GM19438 (cell line): ENCODE results near the gene NLRP6.
A peak's percentile ranks its signal among the peaks of the same experiment; 100 is the strongest.
"Not testable (repeated sequence)": the region's sequence is repeated elsewhere in the genome, so short reads cannot be mapped to it uniquely, and the experiment has no call there.

Experiments
- ATAC-seq: cut with Tn5 transposase; IDR thresholded peaks from one replicate; pipeline ENCODE4 v1.9.1; 2021; ENCODE audit warnings: low read depth; ENCODE audit not compliant: unreplicated experiment

NLRP6 gene

DNA sequence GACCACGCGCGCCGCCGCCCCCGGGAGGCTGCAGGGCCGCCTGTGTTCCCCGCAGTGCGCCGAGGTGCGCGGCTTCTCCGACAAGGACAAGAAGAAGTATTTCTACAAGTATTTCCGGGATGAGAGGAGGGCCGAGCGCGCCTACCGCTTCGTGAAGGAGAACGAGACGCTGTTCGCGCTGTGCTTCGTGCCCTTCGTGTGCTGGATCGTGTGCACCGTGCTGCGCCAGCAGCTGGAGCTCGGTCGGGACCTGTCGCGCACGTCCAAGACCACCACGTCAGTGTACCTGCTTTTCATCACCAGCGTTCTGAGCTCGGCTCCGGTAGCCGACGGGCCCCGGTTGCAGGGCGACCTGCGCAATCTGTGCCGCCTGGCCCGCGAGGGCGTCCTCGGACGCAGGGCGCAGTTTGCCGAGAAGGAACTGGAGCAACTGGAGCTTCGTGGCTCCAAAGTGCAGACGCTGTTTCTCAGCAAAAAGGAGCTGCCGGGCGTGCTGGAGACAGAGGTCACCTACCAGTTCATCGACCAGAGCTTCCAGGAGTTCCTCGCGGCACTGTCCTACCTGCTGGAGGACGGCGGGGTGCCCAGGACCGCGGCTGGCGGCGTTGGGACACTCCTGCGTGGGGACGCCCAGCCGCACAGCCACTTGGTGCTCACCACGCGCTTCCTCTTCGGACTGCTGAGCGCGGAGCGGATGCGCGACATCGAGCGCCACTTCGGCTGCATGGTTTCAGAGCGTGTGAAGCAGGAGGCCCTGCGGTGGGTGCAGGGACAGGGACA lies 2.7 kb downstream of the NLRP6 start:
- no peak for ATAC-seq

DNA sequence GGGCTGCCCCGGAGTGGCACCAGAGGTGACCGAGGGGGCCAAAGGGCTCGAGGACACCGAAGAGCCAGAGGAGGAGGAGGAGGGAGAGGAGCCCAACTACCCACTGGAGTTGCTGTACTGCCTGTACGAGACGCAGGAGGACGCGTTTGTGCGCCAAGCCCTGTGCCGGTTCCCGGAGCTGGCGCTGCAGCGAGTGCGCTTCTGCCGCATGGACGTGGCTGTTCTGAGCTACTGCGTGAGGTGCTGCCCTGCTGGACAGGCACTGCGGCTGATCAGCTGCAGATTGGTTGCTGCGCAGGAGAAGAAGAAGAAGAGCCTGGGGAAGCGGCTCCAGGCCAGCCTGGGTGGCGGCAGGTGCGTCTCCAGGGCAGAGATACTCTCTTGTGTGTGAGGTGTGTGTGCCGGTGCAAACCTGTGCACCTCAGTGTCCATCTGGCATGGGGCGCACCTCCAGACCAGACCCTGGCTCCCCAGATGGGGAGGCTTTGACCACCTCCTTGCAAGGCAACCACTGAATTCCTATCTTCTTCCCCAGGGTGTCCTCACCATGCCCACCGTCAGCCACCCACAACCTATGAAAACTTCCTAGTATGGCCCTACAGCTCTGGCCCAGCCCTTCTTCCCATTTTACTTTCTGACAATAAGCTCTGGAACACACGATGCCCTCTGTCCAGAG lies 3.4 kb downstream of the NLRP6 start:
- no peak for ATAC-seq

DNA sequence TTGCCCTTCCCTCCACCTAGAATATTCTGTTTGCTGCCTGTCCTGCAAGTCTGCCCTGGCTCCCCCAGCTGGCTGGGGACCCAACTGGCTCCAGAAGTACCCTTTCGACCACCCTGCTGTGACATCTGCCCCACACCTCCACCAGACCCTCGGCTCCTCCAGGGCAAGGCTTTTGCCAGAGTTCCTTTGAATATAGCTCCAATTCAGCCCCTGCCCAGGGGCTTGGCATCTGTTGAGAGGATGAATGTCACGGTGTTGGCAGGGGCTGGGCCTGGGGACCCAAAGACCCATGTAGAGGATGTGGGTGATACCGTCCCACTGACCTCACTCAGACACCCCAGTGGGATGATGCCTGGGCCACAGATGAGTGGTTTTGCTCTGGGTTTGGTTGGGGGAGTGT lies 4.0 kb downstream of the NLRP6 start:
- no peak for ATAC-seq

DNA sequence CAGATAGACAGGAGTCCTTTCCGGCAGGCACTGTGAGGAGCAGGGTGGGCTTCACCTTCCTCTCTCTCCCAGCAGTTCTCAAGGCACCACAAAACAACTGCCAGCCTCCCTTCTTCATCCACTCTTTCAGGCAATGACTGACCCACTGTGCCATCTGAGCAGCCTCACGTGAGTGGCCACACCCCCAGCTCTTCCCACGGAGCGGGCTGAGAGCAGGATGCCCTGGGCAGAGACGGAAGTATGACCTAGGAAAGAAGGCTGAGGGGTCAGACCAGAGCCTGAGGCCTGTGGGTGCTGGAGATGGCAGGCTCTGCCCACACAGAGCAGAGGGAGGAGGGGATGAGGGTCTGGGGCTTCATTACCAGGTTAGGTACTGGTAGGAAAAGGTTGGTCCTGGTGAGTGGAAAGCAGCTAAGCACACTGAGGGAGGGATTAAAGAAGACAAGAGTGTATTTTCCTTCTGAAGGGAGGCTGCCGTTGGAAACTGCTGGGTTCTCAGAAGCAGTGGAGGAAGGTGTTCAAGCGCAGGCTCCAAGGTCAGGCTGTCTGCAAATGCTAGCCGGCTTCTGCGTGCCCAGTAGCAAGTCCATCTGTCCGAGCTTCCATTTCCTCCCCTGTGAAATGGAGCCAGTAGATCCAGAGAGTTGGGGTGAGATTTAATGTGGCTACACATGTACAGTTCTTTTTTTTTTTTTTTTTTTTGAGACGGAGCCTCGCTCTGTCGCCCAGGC lies 4.6 kb downstream of the NLRP6 start:
- ATAC-seq = no peak

DNA sequence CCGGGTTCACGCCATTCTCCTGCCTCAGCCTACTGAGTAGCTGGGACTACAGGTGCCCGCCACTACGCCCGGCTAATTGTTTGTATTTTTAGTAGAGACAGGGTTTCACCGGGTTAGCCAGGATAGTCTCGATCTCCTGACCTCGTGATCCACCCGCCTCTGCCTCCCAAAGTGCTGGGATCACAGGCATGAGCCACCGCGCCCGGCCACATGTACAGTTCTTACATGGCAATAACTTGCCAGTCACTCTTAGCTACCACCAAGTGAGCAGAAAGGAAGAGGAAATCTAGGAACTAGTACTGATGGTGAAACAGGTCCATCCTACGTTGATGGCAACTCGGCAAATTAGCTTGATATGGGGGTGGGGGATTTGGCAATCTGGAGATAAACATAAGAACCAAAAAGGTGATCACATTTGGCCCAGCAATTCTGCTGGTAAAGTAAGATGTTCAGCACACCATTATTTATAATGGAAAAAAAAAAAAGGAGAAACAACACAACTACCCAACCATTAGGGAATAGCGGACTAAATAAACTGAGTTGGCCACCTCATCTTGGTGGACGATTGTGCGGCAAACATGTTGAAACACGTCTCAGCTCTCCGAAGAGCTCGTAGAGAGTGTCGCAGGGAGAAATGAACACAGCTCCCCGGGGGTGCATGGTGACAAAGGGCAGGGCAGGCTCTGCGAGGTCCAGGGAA lies 5.3 kb downstream of the NLRP6 start:
- no peak for ATAC-seq

DNA sequence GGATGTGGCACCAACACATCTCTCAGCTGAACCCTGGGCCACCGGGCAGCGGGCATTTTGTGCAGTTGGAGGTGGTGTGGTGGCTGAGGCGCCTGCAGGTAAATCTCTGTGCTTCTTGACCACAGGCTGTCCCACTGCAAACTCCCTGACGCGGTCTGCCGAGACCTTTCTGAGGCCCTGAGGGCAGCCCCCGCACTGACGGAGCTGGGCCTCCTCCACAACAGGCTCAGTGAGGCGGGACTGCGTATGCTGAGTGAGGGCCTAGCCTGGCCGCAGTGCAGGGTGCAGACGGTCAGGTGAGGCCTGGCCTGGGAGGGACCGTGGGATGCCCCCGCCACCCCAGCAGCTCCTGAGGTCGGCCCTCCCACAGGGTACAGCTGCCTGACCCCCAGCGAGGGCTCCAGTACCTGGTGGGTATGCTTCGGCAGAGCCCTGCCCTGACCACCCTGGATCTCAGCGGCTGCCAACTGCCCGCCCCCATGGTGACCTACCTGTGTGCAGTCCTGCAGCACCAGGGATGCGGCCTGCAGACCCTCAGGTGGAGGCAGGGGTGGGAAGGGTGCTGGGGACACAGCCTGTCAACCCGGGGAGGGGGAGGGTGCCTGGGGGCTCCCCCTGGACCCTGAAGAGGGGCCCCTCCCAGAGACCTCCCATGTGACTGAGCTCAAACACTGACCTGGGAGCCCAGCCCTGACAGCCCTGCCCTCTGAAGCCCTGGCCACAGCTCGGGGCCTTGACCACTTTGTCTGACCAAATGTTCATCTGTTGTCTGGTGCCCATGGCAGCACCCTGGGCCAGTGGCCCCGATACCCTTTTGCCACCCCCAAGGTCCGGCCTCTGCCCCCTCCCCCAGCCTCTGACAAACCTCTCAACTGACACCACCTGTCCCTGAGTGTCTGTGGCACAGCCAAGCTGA lies 6.2 kb downstream of the NLRP6 start:
- ATAC-seq = no peak

DNA sequence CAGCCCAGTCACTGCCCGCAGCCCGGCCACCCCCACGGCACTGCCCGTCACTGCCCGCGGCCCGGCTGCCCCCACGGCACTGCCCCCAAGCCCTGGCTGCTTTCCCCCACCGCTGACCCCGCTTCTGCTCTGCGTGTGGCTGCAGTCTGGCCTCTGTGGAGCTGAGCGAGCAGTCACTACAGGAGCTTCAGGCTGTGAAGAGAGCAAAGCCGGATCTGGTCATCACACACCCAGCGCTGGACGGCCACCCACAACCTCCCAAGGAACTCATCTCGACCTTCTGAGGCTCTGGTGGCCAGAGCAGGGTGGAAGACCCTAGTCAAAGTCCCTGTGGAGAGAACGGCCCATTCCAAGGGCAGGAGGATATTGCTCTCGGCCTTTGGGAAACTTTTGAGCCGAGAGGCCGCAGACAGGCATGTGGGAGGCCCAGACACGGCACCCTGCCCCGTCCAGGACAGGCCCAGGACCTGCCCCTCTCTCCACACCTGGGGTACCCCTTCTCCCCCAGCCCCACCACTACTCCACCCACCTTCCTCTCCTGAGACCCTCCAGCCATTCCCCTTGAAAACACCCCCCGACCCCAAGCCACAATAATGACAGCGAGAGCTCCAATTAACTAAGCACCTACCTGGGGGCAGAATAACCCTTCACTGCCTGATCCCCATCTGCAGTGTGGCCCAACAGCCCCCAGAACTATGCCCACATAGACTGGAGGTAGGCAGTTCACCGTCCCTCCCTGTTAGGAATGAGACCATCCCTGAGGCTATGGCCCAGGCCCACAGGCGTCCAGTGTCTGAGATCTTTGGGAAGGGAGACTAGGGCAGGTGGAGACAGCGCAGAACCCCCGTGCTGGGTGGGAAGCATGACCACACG lies 7.0 kb downstream of the NLRP6 start:
- no peak for ATAC-seq

DNA sequence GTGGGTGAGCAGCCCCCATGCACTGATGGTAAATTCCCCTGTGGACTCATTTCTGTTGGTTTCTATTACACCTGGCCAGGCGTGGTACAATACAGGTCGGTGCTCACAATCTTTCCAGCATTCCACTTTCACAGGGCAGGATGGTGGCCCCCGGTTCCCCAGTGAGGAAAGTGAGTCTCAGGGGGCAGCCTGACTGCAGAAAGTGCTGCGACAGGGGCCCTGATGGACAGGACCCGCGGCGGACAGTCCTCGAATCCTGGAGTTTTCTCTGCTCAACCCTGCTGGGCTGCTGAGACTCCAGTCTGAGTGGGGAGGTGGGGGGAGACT lies 7.7 kb downstream of the NLRP6 start:
- no peak for ATAC-seq

DNA sequence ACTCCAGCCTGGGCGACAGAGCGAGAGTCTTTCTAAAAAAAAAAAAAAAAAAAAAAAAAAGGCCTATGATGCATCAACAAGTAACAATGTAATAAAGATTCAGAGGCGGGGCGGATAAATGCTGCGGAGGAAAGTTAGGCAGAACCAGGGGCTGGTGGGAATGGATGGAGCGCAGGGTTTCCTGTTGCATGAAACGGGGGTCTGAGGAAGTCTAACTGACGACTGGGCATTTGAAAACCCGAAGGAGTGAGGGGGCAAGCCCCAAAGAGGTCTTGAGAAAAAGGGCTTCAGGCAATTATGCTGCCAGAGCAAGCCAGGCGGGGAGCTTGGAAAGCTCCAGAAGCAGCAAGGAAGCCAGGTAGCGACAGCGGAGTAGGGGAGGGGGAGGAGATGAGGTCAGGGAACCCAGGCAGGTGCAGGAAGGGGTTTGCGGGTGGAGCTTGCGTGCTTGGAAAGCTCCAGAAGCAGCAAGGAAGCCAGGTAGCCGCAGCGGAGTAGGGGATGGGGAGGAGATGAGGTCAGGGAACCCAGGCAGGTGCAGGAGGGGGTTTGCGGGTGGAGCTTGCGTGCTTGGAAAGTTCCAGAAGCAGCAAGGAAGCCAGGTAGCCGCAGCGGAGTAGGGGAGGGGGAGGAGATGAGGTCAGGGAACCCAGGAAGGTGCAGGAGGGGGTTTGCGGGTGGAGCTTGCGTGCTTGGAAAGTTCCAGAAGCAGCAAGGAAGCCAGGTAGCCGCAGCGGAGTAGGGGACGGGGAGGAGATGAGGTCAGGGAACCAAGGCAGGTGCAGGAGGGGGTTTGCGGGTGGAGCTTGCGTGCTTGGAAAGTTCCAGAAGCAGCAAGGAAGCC lies 9.0 kb downstream of the NLRP6 start:
- not testable (repeated sequence) for ATAC-seq

DNA sequence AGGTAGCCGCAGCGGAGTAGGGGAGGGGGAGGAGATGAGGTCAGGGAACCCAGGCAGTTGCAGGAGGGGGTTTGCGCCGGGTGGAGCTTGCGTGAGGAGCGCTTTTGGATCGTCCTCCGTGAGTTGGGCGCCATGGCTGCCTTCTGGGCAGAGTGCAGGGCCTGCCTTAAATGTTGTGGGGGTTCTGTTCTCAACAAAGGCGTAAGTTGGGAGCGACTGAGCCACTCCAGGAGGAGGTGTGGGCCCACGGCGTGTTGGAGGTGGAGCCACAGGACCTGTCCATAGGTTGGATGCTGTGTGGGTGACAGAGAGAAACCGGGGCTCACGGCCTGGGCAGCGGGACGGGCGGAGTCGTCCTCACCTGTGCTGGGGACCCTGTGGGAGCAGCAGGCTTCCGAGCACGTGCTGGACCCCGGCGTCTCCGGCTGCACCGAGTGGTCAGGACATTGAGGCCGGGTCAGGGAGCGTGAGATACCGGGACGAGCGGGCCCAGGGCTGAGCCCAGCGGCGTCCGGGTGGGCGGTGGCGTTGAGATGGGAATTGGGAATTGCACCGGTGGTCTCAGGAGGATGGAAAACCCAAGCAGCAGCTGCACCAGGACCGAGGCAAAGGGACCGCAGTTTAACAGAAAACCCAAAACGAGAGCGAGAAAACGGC lies 9.7 kb downstream of the NLRP6 start:
- ATAC-seq = peak; percentile 24

DNA sequence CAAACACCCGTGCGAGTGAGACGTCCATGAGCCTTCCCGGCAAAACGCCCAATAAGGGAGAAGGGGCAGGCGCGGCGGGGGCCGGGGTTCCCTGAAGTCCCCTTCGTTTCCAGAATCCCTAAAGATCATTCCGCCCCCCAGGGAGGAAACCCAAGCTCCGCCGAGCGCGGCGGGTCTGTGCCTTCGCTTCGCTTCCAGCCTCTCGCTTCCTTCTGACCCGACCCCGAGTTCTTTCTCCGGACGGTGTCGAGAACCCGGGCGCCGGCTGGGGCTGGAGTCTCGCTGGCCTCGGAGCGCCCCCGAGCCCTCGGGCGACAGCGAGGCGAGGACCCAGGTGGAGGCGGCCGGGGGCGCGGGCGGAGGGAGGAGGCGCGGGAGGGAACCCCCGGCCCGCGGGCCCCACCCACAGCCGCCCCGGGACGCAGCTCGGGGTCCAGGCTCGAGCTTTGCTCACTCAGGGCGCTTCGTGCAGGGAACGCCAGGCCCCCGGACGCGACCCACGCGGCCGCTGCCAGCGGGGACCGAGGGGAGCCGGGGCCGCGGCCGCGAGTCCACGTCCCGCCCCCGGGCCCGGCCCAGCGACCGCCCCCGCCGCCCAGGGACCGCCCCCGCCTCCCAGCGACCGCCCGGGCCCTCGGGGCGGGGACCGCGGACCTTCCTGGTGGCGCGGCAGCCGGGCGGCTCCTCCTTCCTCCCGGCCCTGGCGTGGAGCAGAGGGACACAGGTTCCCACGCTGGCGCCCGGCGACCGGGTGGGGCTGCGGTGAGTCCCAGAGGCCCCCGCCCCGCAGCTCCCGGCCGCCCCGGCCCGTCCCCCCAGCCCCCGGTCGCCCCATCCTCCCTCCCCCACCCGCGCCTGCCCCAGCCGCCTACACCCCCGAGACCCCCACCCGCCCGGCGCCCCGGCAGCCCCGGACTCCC lies 10.5 kb downstream of the NLRP6 start, which contains the start of gene PGGHG:
Gene PGGHG (plus strand): TSS at position 649 of the 920 bp plus-strand sequence. CDS start 691 bp downstream, outside the sequence.
- ATAC-seq = peak; percentile 55

DNA sequence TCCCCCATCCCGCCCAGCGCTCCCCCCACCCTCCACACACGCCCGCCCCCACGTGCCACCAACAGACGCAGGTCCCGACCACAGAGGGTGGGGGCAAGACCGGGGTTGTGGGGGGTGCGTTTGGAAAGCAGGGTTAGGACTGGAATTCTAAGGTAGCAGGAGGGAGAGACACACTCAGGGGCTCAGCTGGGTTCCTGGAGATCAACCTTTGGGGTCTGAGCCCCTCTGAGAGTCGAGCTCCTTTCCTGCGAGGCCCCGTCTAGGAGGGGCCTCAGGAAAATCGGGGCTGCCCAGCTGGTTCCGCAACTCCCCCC lies 11.1 kb downstream of the NLRP6 start:
- no peak for ATAC-seq

DNA sequence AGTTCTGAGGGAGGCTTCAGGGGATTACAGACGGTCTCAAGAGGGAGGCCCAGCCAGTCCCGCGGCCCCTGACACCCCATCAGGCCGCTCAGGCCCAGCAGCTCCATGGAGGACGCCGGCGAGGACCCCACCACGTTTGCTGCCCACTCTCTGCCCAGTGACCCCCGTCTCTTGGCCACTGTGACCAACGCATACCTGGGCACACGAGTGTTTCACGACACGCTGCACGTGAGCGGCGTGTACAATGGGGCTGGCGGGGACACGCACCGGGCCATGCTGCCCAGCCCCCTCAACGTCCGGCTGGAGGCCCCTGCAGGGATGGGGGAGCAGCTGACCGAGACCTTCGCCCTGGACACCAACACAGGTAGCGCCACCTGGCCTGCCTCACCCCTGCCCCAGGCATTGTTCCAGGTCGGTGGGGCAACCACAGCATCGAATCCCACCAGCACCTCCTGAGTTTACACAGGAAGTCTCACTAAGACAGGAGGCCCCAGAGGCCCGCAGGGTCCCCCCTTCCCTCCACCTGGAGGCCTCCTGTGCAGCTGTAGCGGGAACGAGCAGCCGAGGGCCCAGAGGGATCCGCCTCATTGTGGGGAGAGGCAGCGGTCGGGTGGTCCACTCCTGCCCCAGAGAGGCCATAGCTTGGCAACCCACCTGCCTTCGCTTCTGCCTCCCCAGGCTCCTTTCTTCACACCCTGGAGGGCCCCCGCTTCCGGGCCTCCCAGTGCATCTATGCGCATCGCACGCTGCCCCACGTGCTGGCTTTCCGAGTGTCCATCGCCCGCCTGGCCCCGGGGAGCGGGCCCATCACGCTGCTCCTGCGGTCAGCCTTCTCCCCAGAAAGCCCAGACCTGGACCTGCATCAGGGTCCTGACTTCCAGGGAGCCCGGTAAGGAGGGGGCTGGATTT lies 11.8 kb downstream of the NLRP6 start:
- no peak for ATAC-seq

DNA sequence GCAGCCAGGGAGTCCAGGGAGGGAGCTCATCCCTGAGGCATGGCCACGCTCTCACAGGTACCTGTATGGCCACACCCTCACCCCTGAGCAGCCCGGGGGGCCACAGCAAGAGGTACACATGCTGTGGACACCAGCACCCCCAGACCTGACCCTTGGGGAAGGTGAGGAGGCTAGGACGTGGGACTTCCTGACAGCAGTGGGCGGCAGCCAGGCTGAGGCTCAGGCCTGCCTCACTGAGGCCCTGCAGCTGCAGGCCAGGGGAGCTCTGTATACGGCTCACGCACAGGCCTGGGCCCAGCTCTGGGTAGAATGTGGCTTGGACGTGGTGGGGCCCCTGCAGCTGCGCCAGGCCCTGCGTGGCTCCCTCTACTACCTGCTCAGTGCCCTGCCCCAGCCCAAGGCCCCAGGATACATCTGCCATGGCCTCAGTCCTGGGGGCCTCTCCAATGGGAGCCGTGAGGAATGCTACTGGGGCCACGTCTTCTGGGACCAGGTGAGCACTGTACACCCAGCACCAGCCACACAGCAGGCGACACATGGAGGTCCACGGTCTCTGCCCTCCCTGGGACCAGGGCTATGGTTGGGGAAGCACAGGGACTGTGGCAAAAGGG lies 12.5 kb downstream of the NLRP6 start:
- no peak for ATAC-seq
